Stimulated activated CD8-positive, alpha-beta memory T cell treated with anti-CD3 and anti-CD28 coated beads, Interleukin-12 subunit alpha, Interleukin-12 subunit beta, amount 100 ng/mL, for 1 hour (primary cell): Measurements from ENCODE around the gene GABRQ.
"Not testable (repeated sequence)": the region's sequence is repeated elsewhere in the genome, so short reads cannot be mapped to it uniquely, and the experiment has no call there.

Experiments
- DNase-seq: peaks from one replicate; pipeline ENCODE4 v3.0.0-alpha.2; 2020; ENCODE audit warnings: low read depth

Gene GABRQ

DNA sequence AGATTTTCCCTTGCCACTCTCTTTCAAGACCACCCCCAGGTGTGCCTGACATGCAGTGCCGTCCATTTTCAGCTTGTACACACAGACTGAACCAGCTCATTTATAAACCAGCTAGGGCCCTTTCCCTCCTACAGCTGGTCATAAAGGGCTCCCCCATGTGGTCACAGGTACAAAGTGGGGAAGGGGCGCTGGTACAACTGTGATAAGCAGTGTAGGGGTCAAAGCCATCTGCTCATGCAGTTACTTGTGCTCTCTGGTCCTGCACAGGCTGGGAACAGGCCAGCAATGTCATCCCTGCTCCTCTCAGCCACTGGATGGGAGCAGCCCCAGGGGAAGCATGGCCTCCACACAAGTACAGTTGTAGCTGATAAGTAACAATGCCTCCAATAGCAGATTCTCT, 20.6 kb downstream of the GABRQ start:
- no peak for DNase-seq

DNA sequence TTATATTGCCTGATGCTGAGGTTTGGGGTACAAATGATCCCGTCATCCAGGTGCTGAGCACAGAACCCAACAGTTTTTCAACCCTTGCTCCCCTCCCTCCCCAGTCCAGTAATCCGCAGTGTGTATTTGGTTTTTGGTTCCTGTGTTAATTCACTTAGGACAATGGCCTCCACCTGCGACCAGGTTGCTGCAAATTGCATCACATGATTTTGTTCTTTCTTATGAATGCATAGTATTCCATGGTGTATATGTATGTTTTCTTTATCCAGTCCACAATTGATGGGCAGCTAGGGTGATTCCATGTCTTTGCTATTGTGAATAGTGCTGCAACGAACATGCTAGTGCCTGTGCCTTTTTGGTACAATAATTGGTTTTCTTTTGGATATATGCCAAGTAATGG, 25.4 kb downstream of the GABRQ start:
- DNase-seq = no peak

DNA sequence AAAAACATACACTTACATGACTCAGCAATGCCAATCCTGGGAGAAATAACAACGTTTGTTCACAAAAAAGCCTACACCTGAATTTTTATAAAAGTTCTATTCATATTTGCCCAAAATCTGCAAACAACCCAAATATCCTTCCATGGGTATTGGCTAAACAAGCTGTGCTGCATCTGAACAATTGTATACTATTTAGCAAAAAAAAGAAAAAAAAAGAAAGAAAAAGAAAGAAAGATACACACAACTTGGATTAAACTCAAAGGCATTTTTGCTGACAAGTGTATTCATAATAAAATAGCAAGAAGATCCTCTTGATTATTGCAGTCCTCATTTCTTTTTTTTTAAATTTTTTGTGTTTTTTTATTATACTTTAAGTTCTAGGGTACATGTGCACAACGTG, 36.4 kb downstream of the GABRQ start:
- DNase-seq = no peak

DNA sequence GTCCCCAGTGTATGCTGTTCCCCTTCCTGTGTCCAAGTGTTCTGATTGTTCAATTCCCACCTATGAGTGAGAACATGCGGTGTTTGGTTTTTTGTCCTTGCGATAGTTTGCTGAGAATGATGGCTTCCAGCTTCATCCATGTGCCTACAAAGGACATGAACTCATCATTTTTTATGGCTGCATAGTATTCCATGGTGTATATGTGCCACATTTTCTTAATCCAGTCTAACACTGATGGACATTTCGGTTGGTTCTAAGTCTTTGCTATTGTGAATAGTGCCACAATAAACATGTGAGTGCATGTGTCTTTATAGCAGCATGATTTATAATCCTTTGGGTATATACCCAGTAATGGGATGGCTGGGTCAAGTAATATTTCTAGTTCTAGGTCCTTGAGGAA, 37.0 kb downstream of the GABRQ start:
- not testable (repeated sequence) for DNase-seq

DNA sequence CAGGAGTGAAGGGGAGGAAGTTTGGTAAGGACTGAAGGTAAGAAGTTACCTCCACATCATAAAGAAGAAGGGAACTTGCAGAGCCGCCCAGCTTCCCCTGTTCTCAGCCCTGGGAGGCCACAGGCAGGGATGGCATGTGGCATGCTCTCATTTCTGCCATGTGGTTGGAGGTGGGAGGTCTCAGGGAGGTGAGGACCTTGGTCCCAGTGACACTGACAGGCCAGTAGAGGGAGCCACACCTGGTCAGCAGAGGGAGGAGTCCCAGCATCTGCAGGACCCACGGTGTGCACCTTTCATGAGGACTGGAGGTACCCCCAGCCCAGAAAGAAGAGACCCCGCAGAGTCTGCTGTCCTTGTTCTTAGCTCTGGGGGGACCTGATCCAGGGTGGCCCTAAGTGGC, 43.3 kb downstream of the GABRQ start:
- not testable (repeated sequence) for DNase-seq

DNA sequence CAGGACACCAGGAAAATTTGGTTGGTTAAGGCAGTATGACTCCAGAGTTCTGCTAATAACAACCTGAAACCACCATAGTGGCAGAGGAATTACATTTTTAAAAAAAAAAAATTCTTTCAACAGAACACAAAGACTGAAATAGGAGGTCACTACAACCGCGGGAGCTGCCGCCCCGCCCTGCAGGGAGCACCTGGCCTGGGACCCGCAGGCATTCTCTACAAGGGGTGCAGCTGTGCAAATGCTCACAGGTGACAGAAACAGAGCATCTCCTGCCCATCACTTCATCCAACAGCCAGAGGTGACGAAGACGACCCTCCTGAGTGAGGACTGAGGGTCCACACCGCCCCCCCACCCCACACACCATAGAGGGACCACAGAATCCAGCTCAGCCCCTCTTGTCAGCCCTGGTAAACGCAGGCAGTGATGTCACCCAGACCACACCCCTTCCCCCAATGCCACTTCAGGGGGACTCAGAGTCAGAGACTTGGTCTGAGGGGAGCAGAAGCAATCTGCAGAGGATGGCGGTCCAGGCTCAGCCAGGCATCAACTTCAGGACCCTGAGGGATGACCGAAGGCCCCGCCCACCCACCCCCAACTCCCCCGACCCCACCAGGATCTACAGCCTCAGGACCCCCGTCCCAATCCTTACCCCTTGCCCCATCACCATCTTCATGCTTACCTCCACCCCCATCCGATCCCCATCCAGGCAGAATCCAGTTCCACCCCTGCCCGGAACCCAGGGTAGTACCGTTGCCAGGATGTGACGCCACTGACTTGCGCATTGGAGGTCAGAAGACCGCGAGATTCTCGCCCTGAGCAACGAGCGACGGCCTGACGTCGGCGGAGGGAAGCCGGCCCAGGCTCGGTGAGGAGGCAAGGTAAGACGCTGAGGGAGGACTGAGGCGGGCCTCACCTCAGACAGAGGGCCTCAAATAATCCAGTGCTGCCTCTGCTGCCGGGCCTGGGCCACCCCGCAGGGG, 60.5 kb downstream of the GABRQ start, which contains the start of gene MAGEA3:
TSS of gene MAGEA3 (plus strand) at position 843 of the 980 bp plus-strand sequence. CDS start 2,039 bp downstream, outside the sequence.
- DNase-seq = not testable (repeated sequence)

DNA sequence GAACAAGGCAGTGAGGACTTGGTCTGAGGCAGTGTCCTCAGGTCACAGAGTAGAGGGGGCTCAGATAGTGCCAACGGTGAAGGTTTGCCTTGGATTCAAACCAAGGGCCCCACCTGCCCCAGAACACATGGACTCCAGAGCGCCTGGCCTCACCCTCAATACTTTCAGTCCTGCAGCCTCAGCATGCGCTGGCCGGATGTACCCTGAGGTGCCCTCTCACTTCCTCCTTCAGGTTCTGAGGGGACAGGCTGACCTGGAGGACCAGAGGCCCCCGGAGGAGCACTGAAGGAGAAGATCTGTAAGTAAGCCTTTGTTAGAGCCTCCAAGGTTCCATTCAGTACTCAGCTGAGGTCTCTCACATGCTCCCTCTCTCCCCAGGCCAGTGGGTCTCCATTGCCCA, 62.7 kb downstream of the GABRQ start:
- not testable (repeated sequence) for DNase-seq

DNA sequence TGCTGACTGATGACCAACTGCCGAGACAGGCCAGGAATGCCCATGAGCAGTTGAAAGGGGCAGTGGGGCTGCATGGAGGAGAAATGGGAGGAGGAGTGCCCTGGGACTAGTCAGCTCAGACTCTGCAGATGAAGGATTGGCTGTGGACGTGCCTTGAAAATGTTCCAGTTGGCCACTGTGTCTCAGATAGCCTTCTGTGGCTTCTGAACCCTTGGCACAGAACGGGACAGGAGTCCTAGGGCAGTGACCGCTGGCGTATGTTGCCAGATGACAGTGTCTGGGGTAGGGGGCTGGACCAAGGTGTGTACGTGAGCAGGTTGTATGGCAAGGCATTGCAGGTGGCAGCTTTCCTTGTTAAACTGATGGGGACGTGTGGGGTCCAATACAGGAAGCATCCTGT, 68.8 kb downstream of the GABRQ start:
- not testable (repeated sequence) for DNase-seq
